ENCODE measurements around the gene ZNF821.
"Not testable (repeated sequence)": the region's sequence is repeated elsewhere in the genome, so short reads cannot be mapped to it uniquely, and the experiment has no call there.

Gene ZNF821

GRCh38 chr16:71811261-71811803, 72.7 kb downstream of the ZNF821 start:
- DNase-seq (ENCODE audit: low read depth), result no peak
- no peak overlapping the region for H3K4me3 ChIP-seq (ENCODE audit: low read length)
- TF ChIP-seq, protein P1, sequence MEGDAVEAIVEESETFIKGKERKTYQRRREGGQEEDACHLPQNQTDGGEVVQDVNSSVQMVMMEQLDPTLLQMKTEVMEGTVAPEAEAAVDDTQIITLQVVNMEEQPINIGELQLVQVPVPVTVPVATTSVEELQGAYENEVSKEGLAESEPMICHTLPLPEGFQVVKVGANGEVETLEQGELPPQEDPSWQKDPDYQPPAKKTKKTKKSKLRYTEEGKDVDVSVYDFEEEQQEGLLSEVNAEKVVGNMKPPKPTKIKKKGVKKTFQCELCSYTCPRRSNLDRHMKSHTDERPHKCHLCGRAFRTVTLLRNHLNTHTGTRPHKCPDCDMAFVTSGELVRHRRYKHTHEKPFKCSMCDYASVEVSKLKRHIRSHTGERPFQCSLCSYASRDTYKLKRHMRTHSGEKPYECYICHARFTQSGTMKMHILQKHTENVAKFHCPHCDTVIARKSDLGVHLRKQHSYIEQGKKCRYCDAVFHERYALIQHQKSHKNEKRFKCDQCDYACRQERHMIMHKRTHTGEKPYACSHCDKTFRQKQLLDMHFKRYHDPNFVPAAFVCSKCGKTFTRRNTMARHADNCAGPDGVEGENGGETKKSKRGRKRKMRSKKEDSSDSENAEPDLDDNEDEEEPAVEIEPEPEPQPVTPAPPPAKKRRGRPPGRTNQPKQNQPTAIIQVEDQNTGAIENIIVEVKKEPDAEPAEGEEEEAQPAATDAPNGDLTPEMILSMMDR (IDR thresholded peaks at IDR 0.05; ENCODE audit: insufficient read depth, low read depth, low read length, missing control alignments), result no peak

- DNase-seq (ENCODE audit: low read depth); H3K4me3 ChIP-seq (ENCODE audit: low read length): not testable (repeated sequence)
Measured at GRCh38 chr16:71810155-71810530, 73.8 kb downstream of the ZNF821 start.

Measured in epithelial cell of esophagus (primary cell).